Endothelial cell of umbilical vein (primary cell): ENCODE data around the gene HTRA2. TPM values are rescaled to one million over a fixed set of nuclear protein-coding genes. Genes with fewer than 3 reads are reported as not detected.
A peak's percentile ranks its signal among the peaks of the same experiment; 100 is the strongest.

Experiments used
- BruUV-seq: library from RNA; stranded (reverse); fragments of 400-500 nt; replicated peaks from 2 replicates; lab custom pipeline; 2021; lab: Mats Ljungman, UMichigan
- CTCF ChIA-PET: fragments of 300-600, 350-600 bp; sonication (Branson Sonifier 250); formaldehyde crosslinking; loops from one replicate; lab custom pipeline; 2021; ENCODE audit warnings: antibody characterized with exemption, inconsistent platforms; lab: Charles Lee
- POLR2A ChIA-PET: fragments of 300-600, 350-600 bp; sonication (Branson Sonifier 250); formaldehyde crosslinking; loops from one replicate; lab custom pipeline; 2021; ENCODE audit warnings: antibody characterized with exemption, inconsistent platforms; lab: Charles Lee
- DNase-seq: peaks from one replicate; pipeline ENCODE4 v3.0.0-alpha.2; 2011; ENCODE audit warnings: low read depth, low spot score
- FAIRE-seq: peaks from 2 replicates; lab custom pipeline; 2011; peaks lifted over from hg19 to GRCh38; lab: Jason Lieb, UNC
- H2AFZ ChIP-seq: 2 replicates; pipeline ENCODE4 v1.6.0; 2012; ENCODE audit warnings: low read depth, low read length, control low read depth, inconsistent platforms
- H3K27ac ChIP-seq: 2 replicates; pipeline ENCODE4 v1.5.1; 2011; ENCODE audit warnings: low read depth, mild to moderate bottlenecking, control low read depth, low read length, moderate library complexity; ENCODE audit not compliant: insufficient read depth
- H3K27me3 ChIP-seq, 2 experiments: 2 replicates each; pipeline versions ENCODE4 v1.6.0 to v1.6.1; 2011; ENCODE audit warnings: low read length in 2 of 2, mixed read lengths in 1 of 2; ENCODE audit not compliant: control insufficient read depth in 2 of 2, insufficient read depth in 2 of 2
- H3K36me3 ChIP-seq, 2 experiments: 2 replicates in 1 of 2; 3 replicates in 1 of 2; pipeline ENCODE4 v1.5.1; 2011; ENCODE audit warnings: low read length in 2 of 2, mild to moderate bottlenecking in 1 of 2, moderate library complexity in 1 of 2; ENCODE audit not compliant: control insufficient read depth in 2 of 2, insufficient read depth in 2 of 2; ENCODE audit errors: extremely low read depth in 1 of 2
- H3K4me1 ChIP-seq: 3 replicates; pipeline ENCODE4 v1.5.1; 2011; ENCODE audit warnings: mild to moderate bottlenecking, low read length; ENCODE audit not compliant: control insufficient read depth, insufficient read depth; ENCODE audit errors: extremely low read depth
- H3K4me2 ChIP-seq: 2 replicates; pipeline ENCODE4 v1.6.1; 2011; ENCODE audit warnings: low read length, control low read depth, mixed read lengths; ENCODE audit not compliant: insufficient read depth
- H3K4me3 ChIP-seq, 3 experiments: fragments of 200-600 bp in 1 of 3; sonication (generic), shearing (Covaris generic) in 1 of 3; replicated peaks in 1 of 3; 2 replicates each; pipeline ENCODE4 v1.5.1; 2011 to 2016; ENCODE audit warnings: control low read depth in 3 of 3, low read length in 3 of 3, mild to moderate bottlenecking in 2 of 3, inconsistent platforms in 1 of 3, low read depth in 1 of 3, moderate library complexity in 1 of 3; ENCODE audit not compliant: insufficient read depth in 1 of 3
- H3K79me2 ChIP-seq: 2 replicates; pipeline ENCODE4 v1.6.0; 2012; ENCODE audit warnings: low read length, inconsistent platforms; ENCODE audit not compliant: control insufficient read depth, insufficient read depth
- H3K9ac ChIP-seq: replicated peaks from 2 replicates; pipeline ENCODE3; 2011; ENCODE audit warnings: low read length, control low read depth; ENCODE audit not compliant: insufficient read depth; ENCODE audit errors: extremely low read depth
- H3K9me1 ChIP-seq: replicated peaks from 3 replicates; pipeline ENCODE4 v1.6.0; 2011; ENCODE audit warnings: mild to moderate bottlenecking, low read length; ENCODE audit not compliant: control insufficient read depth, insufficient read depth; ENCODE audit errors: extremely low read depth
- H3K9me3 ChIP-seq: replicated peaks from 2 replicates; pipeline ENCODE4 v1.5.1; 2012; ENCODE audit warnings: low read length, inconsistent platforms; ENCODE audit not compliant: control insufficient read depth, insufficient read depth
- H4K20me1 ChIP-seq: replicated peaks from 2 replicates; pipeline ENCODE3; 2011; ENCODE audit warnings: mild to moderate bottlenecking, low read length; ENCODE audit not compliant: control insufficient read depth, insufficient read depth; ENCODE audit errors: extremely low read depth
- EZH2 ChIP-seq: IDR thresholded peaks from 2 replicates; pipeline ENCODE4 v1.6.1; 2012; ENCODE audit warnings: borderline replicate concordance, low read depth, mild to moderate bottlenecking, moderate library complexity, low read length, inconsistent platforms; ENCODE audit not compliant: severe bottlenecking
- FOS ChIP-seq: IDR thresholded peaks from 2 replicates; pipeline ENCODE4 v1.6.1; 2011; ENCODE audit warnings: mild to moderate bottlenecking, low read length, moderate library complexity, borderline replicate concordance; ENCODE audit not compliant: insufficient read depth
- GATA2 ChIP-seq: IDR thresholded peaks from 2 replicates; pipeline ENCODE4 v1.7.0; 2011; ENCODE audit warnings: low read depth, mild to moderate bottlenecking, moderate library complexity, mixed read lengths, low read length; ENCODE audit not compliant: insufficient read length, insufficient read depth
- JUN ChIP-seq: IDR thresholded peaks from 2 replicates; pipeline ENCODE4 v1.6.1; 2011; ENCODE audit warnings: borderline replicate concordance, low read depth; ENCODE audit not compliant: insufficient read length, insufficient read depth
- MAX ChIP-seq: IDR thresholded peaks from 2 replicates; pipeline ENCODE4 v1.6.1; 2011; ENCODE audit not compliant: insufficient read depth, insufficient read length
- MYC ChIP-seq: IDR thresholded peaks from one replicate; pipeline ENCODE4 v1.6.1; 2011; ENCODE audit warnings: mild to moderate bottlenecking, low read depth, low read length
- POLR2A ChIP-seq: IDR thresholded peaks from 2 replicates; pipeline ENCODE4 v1.6.1; 2012; ENCODE audit warnings: low read depth, mild to moderate bottlenecking, control low read depth, low read length
- POLR2AphosphoS5 ChIP-seq: IDR thresholded peaks from 2 replicates; pipeline ENCODE4 v1.6.1; 2012; ENCODE audit warnings: low read depth, mild to moderate bottlenecking, control low read depth, low read length, moderate library complexity; ENCODE audit not compliant: insufficient read depth
- dilution Hi-C: fragments of 300-500 bp; cut with MboI; formaldehyde crosslinking; loops from one replicate; pipeline ENCODE4 v1.15.0; 2019; ENCODE audit warnings: low sequenced_read_pairs; ENCODE audit not compliant: extremely low pct_ligation_motif_present
- intact Hi-C: fragments of 100-400 bp; cut with micrococcal nuclease; formaldehyde crosslinking; loops from one replicate; pipeline ENCODE4 v1.10.0; 2022
- polyA plus RNA-seq, 4 experiments: library from polyadenylated mRNA; depleted of rRNA in 3 of 4; stranded (reverse) in 3 of 4; unstranded in 1 of 4; fragments of >200 nt; gene quantifications; 2 replicates each; pipeline versions ENCODE4 v1.2.1 to v1.2.3, GENCODE V29; 2011 to 2012; ENCODE audit warnings: missing spikeins in 1 of 4
- total RNA-seq: library from RNA; stranded (reverse); gene quantifications from 2 replicates; pipeline ENCODE4 v1.2.3, GENCODE V29; 2021
- TF ChIP-seq, protein P1 (sequence below), 2 donors: IDR thresholded peaks; 1 replicate in 1 of 2; 2 replicates in 1 of 2; pipeline ENCODE4 v1.5.1; 2011; ENCODE audit warnings: low read length in 2 of 2, mild to moderate bottlenecking in 2 of 2, moderate library complexity in 2 of 2, control low read depth in 1 of 2, inconsistent platforms in 1 of 2, low read depth in 1 of 2; ENCODE audit not compliant: insufficient read depth in 1 of 2; ENCODE audit errors: extremely low read depth in 1 of 2

HTRA2 gene
- total and polyA plus RNA-seq, 2 donors (not counting 3 experiments of a cell fraction or from before 2014, with no cell fraction given) = 34.3 to 54.1 TPM

- CTCF ChIA-PET = interaction anchor here (0.9 kb wide), 1 partner anchor 49 kb away, joined by 3 read pairs; no protein-coding TSS in a partner anchor
- Histone ChIP-seq H4K20me1 (no peaks in the 10 kb centered on the region), H3K27ac (no peak overlapping the region), H3K9ac (no peak overlapping the region), H3K4me3 (no peak overlapping the region), H3K27me3 (peaks cover 1 to 4% of the 10 kb centered on the region in 2 experiments), H3K4me1 (peaks cover 17% of the 10 kb centered on the region), H3K79me2 (no peaks in the 10 kb centered on the region), H3K36me3 (peaks cover 0 to 4% of the 10 kb centered on the region in 2 experiments), H3K4me2 (no peak overlapping the region), H3K9me1 (no peaks in the 10 kb centered on the region), H3K9me3 (no peaks in the 10 kb centered on the region), H2AFZ (peak overlapping the region; percentile 98)
- intact Hi-C loops (no loop called here), dilution Hi-C loops (no loop called here)
- POLR2A ChIA-PET = no interaction called here
- BruUV-seq = no TSS peak
- DNase-seq (no peak), FAIRE-seq (no peak)
- TF ChIP-seq FOS = no peak
- no peak for TF ChIP-seq POLR2A
- TF ChIP-seq POLR2AphosphoS5 = no peak
- no peak for TF ChIP-seq JUN
- no peak for TF ChIP-seq EZH2
- no peak for TF ChIP-seq GATA2
- no peak for TF ChIP-seq MAX
- TF ChIP-seq MYC = no peak
- TF ChIP-seq, protein P1, sequence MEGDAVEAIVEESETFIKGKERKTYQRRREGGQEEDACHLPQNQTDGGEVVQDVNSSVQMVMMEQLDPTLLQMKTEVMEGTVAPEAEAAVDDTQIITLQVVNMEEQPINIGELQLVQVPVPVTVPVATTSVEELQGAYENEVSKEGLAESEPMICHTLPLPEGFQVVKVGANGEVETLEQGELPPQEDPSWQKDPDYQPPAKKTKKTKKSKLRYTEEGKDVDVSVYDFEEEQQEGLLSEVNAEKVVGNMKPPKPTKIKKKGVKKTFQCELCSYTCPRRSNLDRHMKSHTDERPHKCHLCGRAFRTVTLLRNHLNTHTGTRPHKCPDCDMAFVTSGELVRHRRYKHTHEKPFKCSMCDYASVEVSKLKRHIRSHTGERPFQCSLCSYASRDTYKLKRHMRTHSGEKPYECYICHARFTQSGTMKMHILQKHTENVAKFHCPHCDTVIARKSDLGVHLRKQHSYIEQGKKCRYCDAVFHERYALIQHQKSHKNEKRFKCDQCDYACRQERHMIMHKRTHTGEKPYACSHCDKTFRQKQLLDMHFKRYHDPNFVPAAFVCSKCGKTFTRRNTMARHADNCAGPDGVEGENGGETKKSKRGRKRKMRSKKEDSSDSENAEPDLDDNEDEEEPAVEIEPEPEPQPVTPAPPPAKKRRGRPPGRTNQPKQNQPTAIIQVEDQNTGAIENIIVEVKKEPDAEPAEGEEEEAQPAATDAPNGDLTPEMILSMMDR (IDR thresholded peaks at IDR 0.05; ENCODE audit: extremely low read depth in 1 of 2, insufficient read depth in 1 of 2, low read depth in 1 of 2, low read length in 2 of 2) = no peak
These were observed 23.4 kb downstream of the HTRA2 start for GRCh38 chr2:74552914-74553811.
